ENCODE data around the gene COL4A2.

Gene COL4A2

GRCh38 chr13:110289174-110289573 lies 17.9 kb upstream of the COL4A2 start:
- no peak for TF ChIP-seq EZH2phosphoT487 (IDR thresholded peaks at IDR 0.05; ENCODE audit: borderline replicate concordance)
- no peak for TF ChIP-seq CTCF (conservative IDR thresholded peaks at IDR 0.05; ENCODE audit: low read length)
- Histone ChIP-seq H3K4me2 (ENCODE audit: low read depth, low read length, poor library complexity, severe bottlenecking) (no peak overlapping the region), H3K4me1 (ENCODE audit: insufficient read depth, low read length, poor library complexity, severe bottlenecking) (no peaks in the 10 kb centered on the region), H3F3A (ENCODE audit: low read depth) (no peaks in the 10 kb centered on the region), H4K20me1 (ENCODE audit: insufficient read depth, low read length, poor library complexity, severe bottlenecking) (no peaks in the 10 kb centered on the region), H3K9me2 (replicated peaks; ENCODE audit: low read depth, low read length) (no peaks in the 10 kb centered on the region), H3K79me2 (ENCODE audit: insufficient read depth, low read length) (no peaks in the 10 kb centered on the region), H3K9me3 (ENCODE audit: insufficient read depth, low read depth, low read length) (no peaks in the 10 kb centered on the region; the same call in 1 of the 2 replicates), H3K27me3 (ENCODE audit: insufficient read depth, low read length, poor library complexity, severe bottlenecking) (no peaks in the 10 kb centered on the region), H2AFZ (ENCODE audit: low read length) (no peak overlapping the region), H3K4me3 (ENCODE audit: low read length, poor library complexity, severe bottlenecking) (no peak overlapping the region), H3K9ac (ENCODE audit: low read depth, low read length, poor library complexity, severe bottlenecking) (no peak overlapping the region), H3K36me3 (ENCODE audit: insufficient read depth, low read length) (no peaks in the 10 kb centered on the region)

- Histone ChIP-seq H3K79me2 (ENCODE audit: insufficient read depth, low read length) (no peaks in the 10 kb centered on the region), H3K4me2 (ENCODE audit: low read depth, low read length, poor library complexity, severe bottlenecking) (no peak overlapping the region), H3F3A (ENCODE audit: low read depth) (no peaks in the 10 kb centered on the region), H3K4me3 (ENCODE audit: low read length, poor library complexity, severe bottlenecking) (no peak overlapping the region), H3K9me2 (replicated peaks; ENCODE audit: low read depth, low read length) (no peaks in the 10 kb centered on the region), H4K20me1 (ENCODE audit: insufficient read depth, low read length, poor library complexity, severe bottlenecking) (no peaks in the 10 kb centered on the region), H3K9me3 (ENCODE audit: insufficient read depth, low read depth, low read length) (no peaks in the 10 kb centered on the region; the same call in 1 of the 2 replicates), H2AFZ (ENCODE audit: low read length) (no peak overlapping the region), H3K4me1 (ENCODE audit: insufficient read depth, low read length, poor library complexity, severe bottlenecking) (no peaks in the 10 kb centered on the region), H3K36me3 (ENCODE audit: insufficient read depth, low read length) (no peaks in the 10 kb centered on the region), H3K9ac (ENCODE audit: low read depth, low read length, poor library complexity, severe bottlenecking) (no peak overlapping the region), H3K27me3 (ENCODE audit: insufficient read depth, low read length, poor library complexity, severe bottlenecking) (no peaks in the 10 kb centered on the region)
- TF ChIP-seq EZH2phosphoT487 (IDR thresholded peaks at IDR 0.05; ENCODE audit: borderline replicate concordance), result no peak
- no peak for TF ChIP-seq CTCF (conservative IDR thresholded peaks at IDR 0.05; ENCODE audit: low read length)
These were observed 17.4 kb upstream of the COL4A2 start for GRCh38 chr13:110289661-110290060.

GRCh38 chr13:110290153-110290552 lies 16.9 kb upstream of the COL4A2 start:
- H2AFZ ChIP-seq (ENCODE audit: low read length), result no peak overlapping the region
- no peaks in the 10 kb centered on the region for H3K27me3 ChIP-seq (ENCODE audit: insufficient read depth, low read length, poor library complexity, severe bottlenecking)
- H3K4me3 ChIP-seq (ENCODE audit: low read length, poor library complexity, severe bottlenecking), result no peak overlapping the region
- H4K20me1 ChIP-seq (ENCODE audit: insufficient read depth, low read length, poor library complexity, severe bottlenecking), result no peaks in the 10 kb centered on the region
- H3K9ac ChIP-seq (ENCODE audit: low read depth, low read length, poor library complexity, severe bottlenecking), result no peak overlapping the region
- no peak for TF ChIP-seq EZH2phosphoT487 (IDR thresholded peaks at IDR 0.05; ENCODE audit: borderline replicate concordance)
- no peak for TF ChIP-seq CTCF (conservative IDR thresholded peaks at IDR 0.05; ENCODE audit: low read length)
- H3F3A ChIP-seq (ENCODE audit: low read depth), result no peaks in the 10 kb centered on the region
- H3K9me2 ChIP-seq (replicated peaks; ENCODE audit: low read depth, low read length), result no peaks in the 10 kb centered on the region
- H3K4me1 ChIP-seq (ENCODE audit: insufficient read depth, low read length, poor library complexity, severe bottlenecking), result no peaks in the 10 kb centered on the region
- H3K79me2 ChIP-seq (ENCODE audit: insufficient read depth, low read length), result no peaks in the 10 kb centered on the region
- no peaks in the 10 kb centered on the region; the same call in 1 of the 2 replicates for H3K9me3 ChIP-seq (ENCODE audit: insufficient read depth, low read depth, low read length)
- H3K36me3 ChIP-seq (ENCODE audit: insufficient read depth, low read length), result no peaks in the 10 kb centered on the region
- no peak overlapping the region for H3K4me2 ChIP-seq (ENCODE audit: low read depth, low read length, poor library complexity, severe bottlenecking)
